HepG2 (cell line): ENCODE data around the gene MYOM1. TPM values are rescaled to one million over a fixed set of nuclear protein-coding genes. Genes with fewer than 3 reads are reported as not detected.

ENCODE experiments used
- ATAC-seq: fragments of 200-7000 bp; cut with Tn5 transposase; 3 replicates; pipeline ENCODE4 v1.9.1; 2020; ENCODE audit warnings: mild to moderate bottlenecking, moderate library complexity
- BruUV-seq: library from RNA; stranded (reverse); fragments of 400-500 nt; replicated peaks from 2 replicates; lab custom pipeline; 2021; lab: Mats Ljungman, UMichigan
- CTCF ChIA-PET: fragments of 300-600 bp; formaldehyde crosslinking; extraction: SDS; loops from one replicate; lab custom pipeline; 2021; ENCODE audit warnings: low total read pairs, inconsistent platforms, low intra/inter-chr PET ratio; lab: Yijun Ruan, JAX
- POLR2A ChIA-PET: fragments of 350-600 bp; sonication (Branson Sonifier 250); formaldehyde crosslinking; loops from one replicate; lab custom pipeline; 2020; ENCODE audit warnings: antibody characterized with exemption, inconsistent platforms; lab: Yijun Ruan, JAX
- DNase-seq: peaks from one replicate; pipeline ENCODE4 v3.0.0-alpha.2; 2015; ENCODE audit warnings: low spot score
- FAIRE-seq: peaks from 3 replicates; lab custom pipeline; 2011; peaks lifted over from hg19 to GRCh38; lab: Jason Lieb, UNC
- H2AFZ ChIP-seq: one replicate; pipeline ENCODE4 v1.6.1; 2011; ENCODE audit warnings: low read length, inconsistent platforms
- H3K27ac ChIP-seq: fragments of 300-600 bp; 3 replicates; pipeline ENCODE4 v1.8.0; 2011; ENCODE audit warnings: mixed run types, mild to moderate bottlenecking, mixed read lengths, low read length, inconsistent platforms; ENCODE audit not compliant: insufficient read depth; ENCODE audit errors: extremely low read length
- H3K27me3 ChIP-seq, 2 experiments: fragments of 200-600 bp in 1 of 2; 2 replicates in 1 of 2; 3 replicates in 1 of 2; pipeline versions ENCODE4 v1.6.0 to v1.8.0; 2011; ENCODE audit warnings: low read length in 2 of 2, mild to moderate bottlenecking in 2 of 2, moderate library complexity in 2 of 2, inconsistent platforms in 1 of 2; ENCODE audit not compliant: insufficient read depth in 2 of 2, control insufficient read depth in 1 of 2
- H3K36me3 ChIP-seq, 2 experiments: fragments of 200-600 bp in 1 of 2; replicated peaks in 1 of 2; 2 replicates in 1 of 2; 3 replicates in 1 of 2; pipeline versions ENCODE4 v1.5.1 to v1.8.0; 2011; ENCODE audit warnings: low read length in 2 of 2, inconsistent platforms in 1 of 2; ENCODE audit not compliant: insufficient read depth in 2 of 2, control insufficient read depth in 1 of 2
- H3K4me1 ChIP-seq: 2 replicates; pipeline ENCODE4 v1.5.1; 2012; ENCODE audit warnings: low read length, inconsistent platforms; ENCODE audit not compliant: insufficient read depth
- H3K4me2 ChIP-seq: 2 replicates; pipeline ENCODE4 v1.6.0; 2011; ENCODE audit warnings: low read depth, low read length, inconsistent platforms
- H3K4me3 ChIP-seq, 3 experiments: fragments of 200-600 bp in 1 of 3; sonication (generic), shearing (Covaris generic) in 1 of 3; replicated peaks in 1 of 3; 2 replicates each; pipeline ENCODE4 v1.5.1; 2011 to 2016; ENCODE audit warnings: low read length in 3 of 3, inconsistent platforms in 2 of 3, low read depth in 2 of 3, mild to moderate bottlenecking in 2 of 3, control low read depth in 1 of 3, mixed read lengths in 1 of 3; ENCODE audit not compliant: insufficient read depth in 1 of 3
- H3K79me2 ChIP-seq: one replicate; pipeline ENCODE4 v1.6.1; 2011; ENCODE audit warnings: low read length, inconsistent platforms; ENCODE audit not compliant: insufficient read depth
- H3K9ac ChIP-seq: 2 replicates; pipeline ENCODE4 v1.6.0; 2011; ENCODE audit warnings: mild to moderate bottlenecking, low read depth, low read length, inconsistent platforms; ENCODE audit not compliant: insufficient read depth
- H3K9me3 ChIP-seq: 2 replicates; pipeline ENCODE4 v1.5.1; 2012; ENCODE audit warnings: mild to moderate bottlenecking, low read length
- H4K20me1 ChIP-seq: 2 replicates; pipeline ENCODE4 v1.6.0; 2011; ENCODE audit warnings: inconsistent platforms, mild to moderate bottlenecking, low read length, moderate library complexity; ENCODE audit not compliant: insufficient read depth
- CEBPB ChIP-seq: IDR thresholded peaks from 2 replicates; pipeline ENCODE4 v1.6.1; 2011; ENCODE audit warnings: low read depth, low read length, improper control_type of control experiment, borderline replicate concordance
- GATAD2A ChIP-seq: IDR thresholded peaks from 2 replicates; pipeline ENCODE4 v1.6.1; 2016
- GTF3A ChIP-seq: sonication (generic); formaldehyde crosslinking; conservative IDR thresholded peaks from 2 replicates; pipeline ENCODE4 v1.4.0; 2020; ENCODE audit warnings: mild to moderate bottlenecking, missing genetic modification reagents
- MTF2 ChIP-seq: sonication (generic); formaldehyde crosslinking; IDR thresholded peaks from 2 replicates; pipeline ENCODE4 v1.5.0; 2020; ENCODE audit warnings: missing genetic modification reagents, borderline replicate concordance
- SMAD1 ChIP-seq: sonication (generic); formaldehyde crosslinking; IDR thresholded peaks from 2 replicates; pipeline ENCODE4 v1.4.0; 2020; ENCODE audit warnings: missing genetic modification reagents, low read depth, mild to moderate bottlenecking, borderline replicate concordance
- SOX13 ChIP-seq, 3 experiments: fragments of 450-650 bp in 1 of 3; sonication (generic) in 1 of 3; formaldehyde crosslinking in 1 of 3; IDR thresholded peaks in 2 of 3; conservative IDR thresholded peaks in 1 of 3; 2 replicates each; pipeline versions ENCODE4 v1.5.0 to v1.6.1; 2016 to 2020; ENCODE audit warnings: antibody characterized with exemption in 1 of 3, mild to moderate bottlenecking in 1 of 3, missing compliant biosample characterization in 1 of 3, missing genetic modification reagents in 1 of 3, moderate library complexity in 1 of 3
- STAG1 ChIP-seq: sonication (generic); formaldehyde crosslinking; IDR thresholded peaks from 2 replicates; pipeline ENCODE4 v1.4.0; 2020; ENCODE audit warnings: missing genetic modification reagents
- ZBTB7A ChIP-seq: sonication (generic); formaldehyde crosslinking; IDR thresholded peaks from 2 replicates; pipeline ENCODE4 v1.8.0; 2022; ENCODE audit warnings: mild to moderate bottlenecking, missing genetic modification reagents
- ZKSCAN5 ChIP-seq: sonication (generic); formaldehyde crosslinking; IDR thresholded peaks from 2 replicates; pipeline ENCODE4 v1.5.1; 2020; ENCODE audit warnings: mild to moderate bottlenecking, missing genetic modification reagents
- WGBS: methylation state at CpG from one replicate; pipeline ENCODE4 v1.1.6; 2017; ENCODE audit warnings: low lambda C conversion rate; 5-methylcytosine and 5-hydroxymethylcytosine counted together
- in situ Hi-C: cut with HindIII; loops from 2 replicates; pipeline ENCODE4 v1.10.0; 2017; ENCODE audit warnings: low pct_unique_long_range_greater_than_20kb; ENCODE audit not compliant: extremely low pct_ligation_motif_present
- intact Hi-C: fragments of 100-400 bp; cut with micrococcal nuclease; formaldehyde crosslinking; loops from one replicate; pipeline ENCODE4 v1.10.0; 2022; ENCODE audit not compliant: unreplicated experiment
- polyA plus RNA-seq, 8 experiments: library from polyadenylated mRNA; depleted of rRNA in 3 of 8; stranded (reverse) in 7 of 8; unstranded in 1 of 8; fragments of >200 nt; fragmentation: Illumina TruSeq in 4 of 8; extraction: Trizol in 4 of 8; gene quantifications; 2 replicates each; pipeline versions ENCODE4 v1.2.1 to v1.2.3, GENCODE V29; 2011 to 2016; ENCODE audit warnings: low read depth in 4 of 8, missing spikeins in 1 of 8, mixed read lengths in 1 of 8; ENCODE audit not compliant: insufficient read depth in 1 of 8
- total RNA-seq, 5 experiments: library from RNA; depleted of rRNA; stranded (reverse); fragments of >200 nt; fragmentation: Illumina TruSeq; extraction: Trizol; gene quantifications; 2 replicates each; pipeline ENCODE4 v1.2.3, GENCODE V29; 2016; ENCODE audit warnings: low read depth in 1 of 5
- TF ChIP-seq, protein P1 (sequence below): sonication (generic); formaldehyde crosslinking; IDR thresholded peaks from 2 replicates; pipeline ENCODE4 v1.5.0; 2020; ENCODE audit warnings: missing genetic modification reagents
- TF ChIP-seq, protein P2 (sequence below): sonication (generic); formaldehyde crosslinking; conservative IDR thresholded peaks from 2 replicates; pipeline ENCODE4 v1.8.1; 2023; ENCODE audit warnings: missing genetic modification reagents

The MYOM1 gene
- total and polyA plus RNA-seq, 2 of the 13 experiments (the other 11 are each of a cell fraction or from before 2014, with no cell fraction given): 0.46 to 0.98 TPM

GRCh38 chr18:3121259-3121658 is 98.5 kb downstream of the MYOM1 start:
- DNase-seq (no peak), ATAC-seq (no peak), FAIRE-seq (no peak)
- Histone ChIP-seq H3K9me3 (no peaks in the 10 kb centered on the region), H3K79me2 (no peaks in the 10 kb centered on the region), H4K20me1 (no peaks in the 10 kb centered on the region), H3K4me1 (peaks cover 57% of the 10 kb centered on the region), H3K4me3 (no peak overlapping the region), H3K9ac (no peak overlapping the region), H3K27me3 (no peaks in the 10 kb centered on the region), H3K36me3 (no peaks in the 10 kb centered on the region), H2AFZ (no peak overlapping the region), H3K4me2 (no peak overlapping the region), H3K27ac (no peak overlapping the region)
- ChIA-PET CTCF (no interaction called here), POLR2A (no interaction called here)
- 68% methylated on average over 2 of the region's 2 CpGs for WGBS
- in situ Hi-C loops: no loop called here
- no TSS peak for BruUV-seq
- intact Hi-C loops: loop anchor here (10.0 kb wide), 1 partner anchor 186 kb away; no protein-coding TSS in a partner anchor
- TF ChIP-seq, protein P1, sequence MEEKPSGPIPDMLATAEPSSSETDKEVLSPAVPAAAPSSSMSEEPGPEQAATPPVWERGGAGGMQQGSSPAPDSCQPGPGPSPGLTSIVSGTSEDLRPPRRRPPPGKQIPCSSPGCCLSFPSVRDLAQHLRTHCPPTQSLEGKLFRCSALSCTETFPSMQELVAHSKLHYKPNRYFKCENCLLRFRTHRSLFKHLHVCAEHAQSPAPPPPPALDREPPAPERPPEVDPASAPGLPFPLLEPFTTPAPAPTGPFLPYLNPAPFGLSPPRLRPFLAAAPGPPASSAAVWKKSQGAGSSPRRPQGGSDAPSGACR (CRISPR knock-in tag): no peak
- 0 out of 2 replicates have a peak, but pooled peaks have one; percentile 6 for TF ChIP-seq STAG1

- no peaks in the 10 kb centered on the region for H3K9me3 ChIP-seq
- H2AFZ ChIP-seq: peak overlapping the region; percentile 45
- ChIA-PET POLR2A (interaction anchor here (1.0 kb wide), 1 partner anchor 181 kb away, joined by 3 read pairs; no protein-coding TSS in a partner anchor), CTCF (no interaction called here)
- no peaks in the 10 kb centered on the region for H3K36me3 ChIP-seq
- no peaks in the 10 kb centered on the region for H3K79me2 ChIP-seq
- in situ Hi-C loops: no loop called here
- intact Hi-C loops: loop anchor here (10.0 kb wide), 1 partner anchor 186 kb away; no protein-coding TSS in a partner anchor
- ATAC-seq (no peak), DNase-seq (peak; percentile 57), FAIRE-seq (peak; percentile 49)
- H3K4me2 ChIP-seq: peak overlapping the region; percentile 49
- 11% methylated on average over 9 of the region's 9 CpGs for WGBS
- H3K4me3 ChIP-seq: no peak overlapping the region
- no TSS peak for BruUV-seq
- peaks cover 66% of the 10 kb centered on the region for H3K4me1 ChIP-seq
- H3K27ac ChIP-seq: peak overlapping the region; percentile 42
- no peaks in the 10 kb centered on the region for H3K27me3 ChIP-seq
- peak overlapping the region; percentile 19; the same call in 1 of the 2 replicates for H3K9ac ChIP-seq
- H4K20me1 ChIP-seq: no peaks in the 10 kb centered on the region
- TF ChIP-seq GTF3A (CRISPR knock-in tag): no peak
- 0 out of 2 replicates have a peak, but pooled peaks have one; percentile 25 for TF ChIP-seq MTF2 (CRISPR knock-in tag)
- TF ChIP-seq, protein P2, sequence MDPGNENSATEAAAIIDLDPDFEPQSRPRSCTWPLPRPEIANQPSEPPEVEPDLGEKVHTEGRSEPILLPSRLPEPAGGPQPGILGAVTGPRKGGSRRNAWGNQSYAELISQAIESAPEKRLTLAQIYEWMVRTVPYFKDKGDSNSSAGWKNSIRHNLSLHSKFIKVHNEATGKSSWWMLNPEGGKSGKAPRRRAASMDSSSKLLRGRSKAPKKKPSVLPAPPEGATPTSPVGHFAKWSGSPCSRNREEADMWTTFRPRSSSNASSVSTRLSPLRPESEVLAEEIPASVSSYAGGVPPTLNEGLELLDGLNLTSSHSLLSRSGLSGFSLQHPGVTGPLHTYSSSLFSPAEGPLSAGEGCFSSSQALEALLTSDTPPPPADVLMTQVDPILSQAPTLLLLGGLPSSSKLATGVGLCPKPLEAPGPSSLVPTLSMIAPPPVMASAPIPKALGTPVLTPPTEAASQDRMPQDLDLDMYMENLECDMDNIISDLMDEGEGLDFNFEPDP: 0 out of 2 replicates have a peak, but pooled peaks have one; percentile 59
- TF ChIP-seq GATAD2A (CRISPR knock-in tag): peak; percentile 20; the same call in 1 of the 2 replicates
- 0 out of 2 replicates have a peak, but pooled peaks have one; percentile 54 for TF ChIP-seq CEBPB
- no peak for TF ChIP-seq SMAD1
- TF ChIP-seq SOX13 (IDR thresholded peaks at IDR 0.05): no peak
- peak in 1 of 2 experiments; percentile 45; a peak in 1 of 4 replicates for TF ChIP-seq SOX13 (CRISPR knock-in tag; conservative IDR thresholded peaks at IDR 0.05 in 1 of 2, IDR thresholded peaks at IDR 0.05 in 1 of 2)
- TF ChIP-seq ZKSCAN5: no peak
- TF ChIP-seq ZBTB7A (CRISPR knock-in tag): peak; percentile 87
Measured at GRCh38 chr18:3120356-3120755, 99.4 kb downstream of the MYOM1 start.
